Cardiac fibroblast (primary cell): Measurements from ENCODE around the gene DDX19B.
"Not testable (repeated sequence)": the region's sequence is repeated elsewhere in the genome, so short reads cannot be mapped to it uniquely, and the experiment has no call there.

Experiments
- DNase-seq, 2 donors: peaks; one replicate each; pipeline versions ENCODE4 v3.0.0 to v3.0.0-alpha.2; 2010; ENCODE audit warnings: low read depth in 2 of 2
- H3K4me3 ChIP-seq, 2 donors: replicated peaks in 1 of 2; 1 replicate in 1 of 2; 2 replicates in 1 of 2; pipeline ENCODE4 v1.5.1; 2011; ENCODE audit warnings: low read depth in 2 of 2, low read length in 2 of 2, mild to moderate bottlenecking in 2 of 2, moderate library complexity in 1 of 2
- CTCF ChIP-seq: IDR thresholded peaks from one replicate; pipeline ENCODE4 v1.5.1; 2011; ENCODE audit warnings: low read depth, mild to moderate bottlenecking, low read length, inconsistent platforms

The DDX19B gene

GRCh38 chr16:70298988-70299938 is at the start of gene DDX19B:
TSS of gene DDX19B (plus strand) at chr16:70299186. CDS start at chr16:70299298, 112 bp downstream.
- peak; percentile 64 to 72 for DNase-seq
- peak; percentile 3 for TF ChIP-seq CTCF
- H3K4me3 ChIP-seq, result peak within 1 kb of the TSS; percentile 76 to 94

DNA sequence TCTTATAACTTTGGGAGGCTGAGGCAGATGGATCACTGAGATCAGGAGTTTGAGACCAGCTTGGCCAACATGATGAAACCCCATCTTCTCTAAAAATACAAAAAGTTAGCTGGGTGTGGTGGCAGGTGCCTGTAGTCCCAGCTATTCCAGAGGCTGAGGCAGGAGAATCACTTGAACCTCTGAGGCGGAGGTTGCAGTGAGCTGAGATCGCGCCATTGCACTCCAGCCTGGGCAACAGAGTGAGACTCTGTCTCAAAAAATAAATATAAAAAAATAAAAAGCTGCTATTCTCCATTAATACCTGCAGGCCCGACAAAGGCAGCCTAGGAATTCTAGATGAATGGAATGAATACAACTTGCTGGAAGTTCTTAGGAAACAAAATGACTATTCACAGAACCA is 49.3 kb upstream of the DDX19B start:
- H3K4me3 ChIP-seq, DNase-seq: not testable (repeated sequence)

- peak overlapping the region; percentile 41 to 58 for H3K4me3 ChIP-seq
- no peak for TF ChIP-seq CTCF
- DNase-seq, result peak; percentile 47 to 52
Measured at GRCh38 chr16:70250748-70251628, 48.0 kb upstream of the DDX19B start.

- H3K4me3 ChIP-seq, result peak within 1 kb of the TSS; percentile 41 to 58
- TF ChIP-seq CTCF, result peak; percentile 93
- DNase-seq, result peak; percentile 94 to 96
Measured at GRCh38 chr16:70251629-70252354, 47.2 kb upstream of the DDX19B start, which contains the start of gene EXOSC6. TSS of gene EXOSC6 (minus strand) at chr16:70251940. CDS start at chr16:70251900, 40 bp downstream.

DNA sequence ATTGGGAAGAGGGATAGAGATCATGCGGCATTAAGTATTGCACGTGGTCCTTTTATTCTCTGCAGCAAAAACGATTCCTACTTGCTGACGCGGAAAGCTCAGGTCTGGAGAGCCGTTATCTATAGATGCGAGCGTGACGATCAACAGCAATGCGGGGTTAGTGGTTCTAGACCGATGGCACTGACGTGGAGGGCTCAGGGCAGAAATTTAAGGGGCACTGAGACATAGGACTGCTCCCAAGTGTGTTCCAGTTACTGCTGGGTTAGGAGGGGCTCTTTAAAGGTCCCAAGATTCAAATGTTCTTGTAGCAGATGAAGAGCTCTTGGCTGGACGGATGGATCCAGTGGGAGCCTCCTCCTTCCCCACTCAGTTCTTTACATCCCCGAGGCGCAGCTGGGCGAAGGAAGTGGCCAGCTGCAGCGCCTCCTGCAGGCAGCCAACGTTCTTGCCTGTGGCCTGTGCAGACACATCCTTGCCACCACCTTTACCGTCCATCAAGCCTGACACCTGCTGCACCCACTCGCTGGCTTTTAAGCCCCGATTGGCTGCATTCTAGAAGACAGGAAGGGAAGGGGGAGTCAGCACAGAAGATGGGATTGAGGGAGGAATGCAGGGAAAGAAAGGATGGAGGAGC is 46.5 kb upstream of the DDX19B start:
- DNase-seq, result peak in 1 of 2 donors; percentile 32

More for the DNA sequence above, 46.5 kb upstream of the DDX19B start:
- no peak overlapping the region for H3K4me3 ChIP-seq
- TF ChIP-seq CTCF, result peak; percentile 59
